AG04449 (cell line): ENCODE measurements around the gene BMPR2.
"Not testable (repeated sequence)": the region's sequence is repeated elsewhere in the genome, so short reads cannot be mapped to it uniquely, and the experiment has no call there.

Experiments
- CTCF ChIA-PET: fragments of 350-600 bp; formaldehyde crosslinking; extraction: SDS; loops from one replicate; lab custom pipeline; 2021; ENCODE audit warnings: antibody characterized with exemption; lab: Yijun Ruan, JAX
- POLR2A ChIA-PET: fragments of 400-600, 350-600 bp; formaldehyde crosslinking; extraction: SDS; loops from one replicate; lab custom pipeline; 2020; ENCODE audit warnings: antibody characterized with exemption, inconsistent platforms; lab: Yijun Ruan, JAX
- DNase-seq: peaks from one replicate; pipeline ENCODE4 v3.0.0-alpha.2; 2010; ENCODE audit warnings: low read depth, low spot score
- H3K4me3 ChIP-seq: 2 replicates; pipeline ENCODE4 v1.5.1; 2011; ENCODE audit warnings: low read depth, mild to moderate bottlenecking, control low read depth, low read length
- CTCF ChIP-seq: IDR thresholded peaks from one replicate; pipeline ENCODE4 v1.5.1; 2011; ENCODE audit warnings: mild to moderate bottlenecking, moderate library complexity, low read length, control low read depth, inconsistent platforms; ENCODE audit not compliant: insufficient read depth; ENCODE audit errors: missing control alignments

The BMPR2 gene

GRCh38 chr2:202360646-202361045, 15.5 kb upstream of the BMPR2 start:
- ChIA-PET CTCF (no interaction called here), POLR2A (no interaction called here)
- TF ChIP-seq CTCF: no peak

GRCh38 chr2:202361108-202361507, 15.0 kb upstream of the BMPR2 start:
- no peak overlapping the region for H3K4me3 ChIP-seq
- ChIA-PET CTCF (no interaction called here), POLR2A (interaction anchor here (0.5 kb wide), 1 partner anchor 515 kb away, joined by 4 read pairs; no protein-coding TSS in a partner anchor)
- no peak for DNase-seq
- no peak for TF ChIP-seq CTCF

More at GRCh38 chr2:202360646-202361045, 15.5 kb upstream of the BMPR2 start:
- H3K4me3 ChIP-seq: no peak overlapping the region
- DNase-seq: no peak

- ChIA-PET CTCF (interaction anchor here (1.3 kb wide), 1 partner anchor 29 kb away, joined by 3 read pairs; no protein-coding TSS in a partner anchor), POLR2A (no interaction called here)
- H3K4me3 ChIP-seq: no peak overlapping the region
- no peak for TF ChIP-seq CTCF
- no peak for DNase-seq
Observed at GRCh38 chr2:202373490-202373889, 2.6 kb upstream of the BMPR2 start.

GRCh38 chr2:202374383-202374782, 1.7 kb upstream of the BMPR2 start:
- CTCF ChIA-PET: interaction anchor here (1.3 kb wide), 2 partner anchors 30 to 67 kb away, joined by 3 read pairs; no protein-coding TSS in a partner anchor
- DNase-seq, H3K4me3 ChIP-seq: not testable (repeated sequence)
- POLR2A ChIA-PET: interaction anchor here (0.8 to 1.1 kb wide), 2 partner anchors 21 to 25 kb away, joined by 3 read pairs; no protein-coding TSS in a partner anchor

GRCh38 chr2:202375033-202375608, 1.0 kb upstream of the BMPR2 start:
- peak overlapping the region; percentile 64 for H3K4me3 ChIP-seq
- CTCF ChIA-PET: interaction anchor here (1.3 kb wide), 1 partner anchor 68 kb away, joined by 3 read pairs; no protein-coding TSS in a partner anchor
- DNase-seq: peak; percentile 21
- POLR2A ChIA-PET: interaction anchor here (0.8 to 1.1 kb wide), 2 partner anchors 22 to 26 kb away, joined by 3 read pairs; no protein-coding TSS in a partner anchor
- no peak for TF ChIP-seq CTCF

GRCh38 chr2:202376460-202377206, 506 bp downstream of the BMPR2 start:
- no peak for TF ChIP-seq CTCF
- CTCF ChIA-PET: no interaction called here
- POLR2A ChIA-PET: interaction anchor here (0.6 kb wide), 1 partner anchor 358 kb away, joined by 4 read pairs; no protein-coding TSS in a partner anchor
- no peak for DNase-seq
- H3K4me3 ChIP-seq: peak overlapping the region; percentile 81
